Karpas-422 (cell line): ENCODE data around the gene TRABD2B. TPM values are rescaled to one million over a fixed set of nuclear protein-coding genes. Genes with fewer than 3 reads are reported as not detected.

Experiments
- DNase-seq: peaks from one replicate; pipeline ENCODE4 v3.0.0-alpha.2; 2015
- H2AFZ ChIP-seq: fragments of 200-600 bp; sonication (generic); 2 replicates; pipeline ENCODE4 v1.6.1; 2014; ENCODE audit warnings: antibody characterized with exemption, low read length, mixed read lengths
- H3K27ac ChIP-seq: fragments of 200-600 bp; sonication (generic); 2 replicates; pipeline ENCODE4 v1.5.1; 2014; ENCODE audit warnings: mild to moderate bottlenecking, low read length, moderate library complexity
- H3K27me3 ChIP-seq: fragments of 200-600 bp; sonication (generic); 2 replicates; pipeline ENCODE4 v1.6.1; 2014; ENCODE audit warnings: low read length, mixed read lengths
- H3K36me3 ChIP-seq: fragments of 200-600 bp; sonication (generic); 2 replicates; pipeline ENCODE4 v1.6.1; 2014; ENCODE audit warnings: low read length, mixed read lengths; ENCODE audit not compliant: insufficient read depth
- H3K4me1 ChIP-seq: fragments of 200-600 bp; sonication (generic); 2 replicates; pipeline ENCODE4 v1.6.1; 2014; ENCODE audit warnings: mild to moderate bottlenecking, low read length, mixed read lengths
- H3K4me2 ChIP-seq: fragments of 200-600 bp; sonication (generic); 2 replicates; pipeline ENCODE4 v1.6.1; 2014; ENCODE audit warnings: low read length, low read depth, mild to moderate bottlenecking; ENCODE audit not compliant: poor library complexity, severe bottlenecking
- H3K4me3 ChIP-seq: fragments of 200-600 bp; sonication (generic); 2 replicates; pipeline ENCODE4 v1.5.1; 2014; ENCODE audit warnings: mild to moderate bottlenecking, antibody characterized with exemption, low read length, mixed read lengths
- H3K79me2 ChIP-seq: fragments of 200-600 bp; sonication (generic); 2 replicates; pipeline ENCODE4 v1.6.1; 2014; ENCODE audit warnings: mild to moderate bottlenecking, low read length, mixed read lengths
- H3K9ac ChIP-seq: fragments of 200-600 bp; sonication (generic); 2 replicates; pipeline ENCODE4 v1.6.0; 2014; ENCODE audit warnings: low read length
- H3K9me2 ChIP-seq: fragments of 200-600 bp; sonication (generic), shearing (Covaris generic); replicated peaks from 2 replicates; pipeline ENCODE4 v1.6.0; 2014; ENCODE audit warnings: mild to moderate bottlenecking, low read length, moderate library complexity; ENCODE audit not compliant: insufficient read depth
- H3K9me3 ChIP-seq: fragments of 300-700, 200-600 bp; sonication (generic); 2 replicates; pipeline ENCODE4 v1.6.1; 2014; ENCODE audit warnings: low read length, mixed read lengths
- H4K20me1 ChIP-seq: fragments of 200-600 bp; sonication (generic); 2 replicates; pipeline ENCODE4 v1.6.1; 2014; ENCODE audit warnings: mild to moderate bottlenecking, antibody characterized with exemption, low read length, low read depth; ENCODE audit not compliant: insufficient read depth
- total RNA-seq: library from RNA; depleted of rRNA; stranded (reverse); fragments of >200 nt; shearing (Covaris generic); gene quantifications from 2 replicates; pipeline ENCODE4 v1.2.3, GENCODE V29; 2014; ENCODE audit warnings: low replicate concordance; rRNA removed

The TRABD2B gene
- total RNA-seq, result not detected in 2 replicates

- H3K9me2 ChIP-seq, result no peaks in the 10 kb centered on the region
- H3K4me3 ChIP-seq, result no peak within 1 kb of the TSS
- H3K4me2 ChIP-seq, result no peak within 1 kb of the TSS
- no peaks in the 10 kb centered on the region for H3K36me3 ChIP-seq
- H3K27ac ChIP-seq, result no peak within 1 kb of the TSS
- H3K9me3 ChIP-seq, result no peaks in the 10 kb centered on the region
- H2AFZ ChIP-seq, result no peak within 1 kb of the TSS
- H3K79me2 ChIP-seq, result no peaks in the 10 kb centered on the region
- H3K4me1 ChIP-seq, result no peaks in the 10 kb centered on the region
- DNase-seq, result peak; percentile 72
- H4K20me1 ChIP-seq, result no peaks in the 10 kb centered on the region
- H3K9ac ChIP-seq, result no peak within 1 kb of the TSS
- H3K27me3 ChIP-seq, result no peaks in the 10 kb centered on the region
Observed at GRCh38 chr1:47997289-47998200, at the start of gene TRABD2B. TRABD2B (minus strand) TSS chr1:47997385.

GRCh38 chr1:48044311-48044710 lies 47.1 kb upstream of the TRABD2B start:
- H3K4me3 ChIP-seq, result no peak overlapping the region
- no peaks in the 10 kb centered on the region for H3K4me1 ChIP-seq
- no peak overlapping the region for H3K9ac ChIP-seq
- H3K4me2 ChIP-seq, result no peak overlapping the region
- no peaks in the 10 kb centered on the region for H3K27me3 ChIP-seq
- H3K9me3 ChIP-seq, result no peaks in the 10 kb centered on the region
- no peak overlapping the region for H3K27ac ChIP-seq
- no peaks in the 10 kb centered on the region for H3K9me2 ChIP-seq
- no peaks in the 10 kb centered on the region for H3K79me2 ChIP-seq
- no peak for DNase-seq
- no peaks in the 10 kb centered on the region for H4K20me1 ChIP-seq
- no peak overlapping the region for H2AFZ ChIP-seq
- no peaks in the 10 kb centered on the region for H3K36me3 ChIP-seq

GRCh38 chr1:48043622-48044021 lies 46.4 kb upstream of the TRABD2B start:
- no peaks in the 10 kb centered on the region for H3K9me3 ChIP-seq
- no peaks in the 10 kb centered on the region for H3K4me1 ChIP-seq
- H3K9ac ChIP-seq, result no peak overlapping the region
- H3K36me3 ChIP-seq, result no peaks in the 10 kb centered on the region
- no peak overlapping the region for H3K4me3 ChIP-seq
- no peak for DNase-seq
- no peak overlapping the region for H2AFZ ChIP-seq
- no peaks in the 10 kb centered on the region for H4K20me1 ChIP-seq
- H3K4me2 ChIP-seq, result no peak overlapping the region
- no peak overlapping the region for H3K27ac ChIP-seq
- no peaks in the 10 kb centered on the region for H3K27me3 ChIP-seq
- H3K9me2 ChIP-seq, result no peaks in the 10 kb centered on the region
- no peaks in the 10 kb centered on the region for H3K79me2 ChIP-seq

- Histone ChIP-seq H3K9me2 (no peaks in the 10 kb centered on the region), H3K4me1 (no peaks in the 10 kb centered on the region), H3K27me3 (peaks cover 3% of the 10 kb centered on the region), H3K9ac (no peak overlapping the region), H3K27ac (no peak overlapping the region), H3K4me2 (no peak overlapping the region), H2AFZ (no peak overlapping the region), H4K20me1 (no peaks in the 10 kb centered on the region), H3K79me2 (no peaks in the 10 kb centered on the region), H3K4me3 (no peak overlapping the region), H3K9me3 (no peaks in the 10 kb centered on the region), H3K36me3 (no peaks in the 10 kb centered on the region)
- DNase-seq, result no peak
Observed at GRCh38 chr1:48040154-48040553, 43.0 kb upstream of the TRABD2B start.

- Histone ChIP-seq H3K79me2 (no peaks in the 10 kb centered on the region), H3K9ac (no peak overlapping the region), H3K9me2 (no peaks in the 10 kb centered on the region), H3K9me3 (no peaks in the 10 kb centered on the region), H3K4me2 (no peak overlapping the region), H3K4me3 (no peak overlapping the region), H3K27ac (no peak overlapping the region), H3K4me1 (no peaks in the 10 kb centered on the region), H4K20me1 (no peaks in the 10 kb centered on the region), H2AFZ (no peak overlapping the region), H3K27me3 (peaks cover 3% of the 10 kb centered on the region), H3K36me3 (no peaks in the 10 kb centered on the region)
- no peak for DNase-seq
Observed at GRCh38 chr1:48039088-48040054, 42.2 kb upstream of the TRABD2B start.

- Histone ChIP-seq H3K79me2 (no peaks in the 10 kb centered on the region), H3K9me2 (no peaks in the 10 kb centered on the region), H4K20me1 (no peaks in the 10 kb centered on the region), H3K36me3 (no peaks in the 10 kb centered on the region), H3K4me1 (no peaks in the 10 kb centered on the region), H3K27ac (no peak overlapping the region), H3K27me3 (peaks cover 3% of the 10 kb centered on the region), H3K9ac (no peak overlapping the region), H2AFZ (no peak overlapping the region), H3K4me3 (no peak overlapping the region), H3K4me2 (no peak overlapping the region), H3K9me3 (no peaks in the 10 kb centered on the region)
- no peak for DNase-seq
Observed at GRCh38 chr1:48038270-48038767, 41.1 kb upstream of the TRABD2B start.

- Histone ChIP-seq H3K79me2 (no peaks in the 10 kb centered on the region), H3K27me3 (peaks cover 3% of the 10 kb centered on the region), H3K9ac (no peak overlapping the region), H3K36me3 (no peaks in the 10 kb centered on the region), H4K20me1 (no peaks in the 10 kb centered on the region), H3K27ac (no peak overlapping the region), H3K4me3 (no peak overlapping the region), H3K9me2 (no peaks in the 10 kb centered on the region), H2AFZ (no peak overlapping the region), H3K4me1 (no peaks in the 10 kb centered on the region), H3K9me3 (no peaks in the 10 kb centered on the region), H3K4me2 (no peak overlapping the region)
- DNase-seq, result no peak
Observed at GRCh38 chr1:48036710-48037355, 39.6 kb upstream of the TRABD2B start.
